ENCODE data around the gene MTR.

Gene MTR

DNA sequence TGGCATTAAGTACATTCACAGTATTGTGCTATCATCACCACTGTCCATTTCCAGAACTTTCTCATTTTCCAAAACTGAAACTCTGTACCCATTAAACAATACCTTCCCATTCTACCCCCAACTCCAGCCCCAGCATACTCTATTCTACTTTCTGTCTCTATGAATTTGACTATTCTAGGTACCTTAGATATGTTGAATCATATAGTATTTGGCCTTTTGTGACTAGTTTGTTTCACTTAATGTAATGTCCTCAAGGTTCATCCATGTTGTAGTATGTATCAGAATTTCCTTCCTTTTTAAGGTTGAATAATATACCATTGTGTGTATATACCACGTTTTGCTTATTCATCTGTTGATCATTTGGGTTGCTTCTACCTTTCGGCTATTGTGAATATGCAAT, 11.5 kb downstream of the MTR start:
- TF ChIP-seq, protein P1, sequence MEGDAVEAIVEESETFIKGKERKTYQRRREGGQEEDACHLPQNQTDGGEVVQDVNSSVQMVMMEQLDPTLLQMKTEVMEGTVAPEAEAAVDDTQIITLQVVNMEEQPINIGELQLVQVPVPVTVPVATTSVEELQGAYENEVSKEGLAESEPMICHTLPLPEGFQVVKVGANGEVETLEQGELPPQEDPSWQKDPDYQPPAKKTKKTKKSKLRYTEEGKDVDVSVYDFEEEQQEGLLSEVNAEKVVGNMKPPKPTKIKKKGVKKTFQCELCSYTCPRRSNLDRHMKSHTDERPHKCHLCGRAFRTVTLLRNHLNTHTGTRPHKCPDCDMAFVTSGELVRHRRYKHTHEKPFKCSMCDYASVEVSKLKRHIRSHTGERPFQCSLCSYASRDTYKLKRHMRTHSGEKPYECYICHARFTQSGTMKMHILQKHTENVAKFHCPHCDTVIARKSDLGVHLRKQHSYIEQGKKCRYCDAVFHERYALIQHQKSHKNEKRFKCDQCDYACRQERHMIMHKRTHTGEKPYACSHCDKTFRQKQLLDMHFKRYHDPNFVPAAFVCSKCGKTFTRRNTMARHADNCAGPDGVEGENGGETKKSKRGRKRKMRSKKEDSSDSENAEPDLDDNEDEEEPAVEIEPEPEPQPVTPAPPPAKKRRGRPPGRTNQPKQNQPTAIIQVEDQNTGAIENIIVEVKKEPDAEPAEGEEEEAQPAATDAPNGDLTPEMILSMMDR (IDR thresholded peaks at IDR 0.05; ENCODE audit: borderline replicate concordance, control extremely low read depth, extremely low read depth, insufficient read depth, missing control alignments) = no peak
- no peak for DNase-seq (ENCODE audit: low spot score)
- in situ Hi-C loops (cut with MboI; ENCODE audit: low sequenced_read_pairs, unreplicated experiment) = no loop called here

GRCh38 chr1:236808005-236808404, 12.9 kb downstream of the MTR start:
- DNase-seq (ENCODE audit: low spot score) = no peak
- in situ Hi-C loops (cut with MboI; ENCODE audit: low sequenced_read_pairs, unreplicated experiment) = no loop called here
- TF ChIP-seq, protein P1 (IDR thresholded peaks at IDR 0.05; ENCODE audit: borderline replicate concordance, control extremely low read depth, extremely low read depth, insufficient read depth, missing control alignments) = no peak

DNA sequence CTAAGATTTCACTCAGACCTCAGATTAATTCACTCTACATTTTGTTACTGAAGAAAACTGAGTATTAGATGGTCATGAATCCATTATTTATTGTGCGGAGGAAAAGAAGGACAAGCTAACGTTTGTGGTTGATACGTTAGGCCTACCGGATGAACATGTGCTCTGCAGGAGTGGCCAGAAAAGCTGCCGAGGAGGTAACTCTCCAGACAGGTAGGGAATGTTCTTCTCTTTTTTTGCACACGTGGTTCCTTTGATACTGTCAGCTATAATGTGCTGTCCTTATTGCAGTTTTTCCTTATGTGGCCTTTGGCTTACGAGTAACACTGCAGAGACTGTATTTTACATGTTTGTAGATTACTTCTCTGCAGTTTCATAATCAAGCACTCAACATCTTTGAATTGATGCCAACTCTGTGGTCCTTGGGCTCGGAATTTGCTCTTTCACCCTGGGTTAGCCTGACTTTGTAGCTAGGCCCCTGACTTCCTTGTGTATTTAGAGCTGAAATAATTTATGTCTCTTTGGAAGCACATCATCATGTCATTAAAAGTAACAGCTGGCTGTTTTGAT, 13.6 kb downstream of the MTR start:
- no peak for DNase-seq (ENCODE audit: low spot score)
- in situ Hi-C loops (cut with MboI; ENCODE audit: low sequenced_read_pairs, unreplicated experiment) = no loop called here

DNA sequence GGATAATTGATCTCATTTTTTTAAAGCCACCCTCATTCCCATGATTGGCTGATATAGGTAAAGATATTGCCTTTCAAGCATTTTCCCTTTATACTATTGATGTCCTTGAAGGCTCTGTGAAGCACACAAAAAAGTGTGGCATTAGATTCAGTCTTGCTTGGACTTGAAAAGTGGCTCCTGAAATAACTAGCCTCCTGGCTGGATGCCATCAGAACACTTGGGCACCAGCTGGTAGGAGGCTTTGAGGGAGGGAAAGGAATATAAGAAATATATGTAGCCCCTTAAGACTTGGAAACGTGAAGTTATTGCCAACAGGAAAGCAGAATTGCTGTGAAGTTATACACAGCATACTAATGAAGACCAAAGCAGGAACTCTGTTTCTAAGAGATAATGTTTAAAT, 14.1 kb downstream of the MTR start:
- TF ChIP-seq, protein P1 (IDR thresholded peaks at IDR 0.05; ENCODE audit: borderline replicate concordance, control extremely low read depth, extremely low read depth, insufficient read depth, missing control alignments) = no peak
- DNase-seq (ENCODE audit: low spot score) = no peak
- in situ Hi-C loops (cut with MboI; ENCODE audit: low sequenced_read_pairs, unreplicated experiment) = no loop called here

More for the DNA sequence above, 13.6 kb downstream of the MTR start:
- TF ChIP-seq, protein P1 (IDR thresholded peaks at IDR 0.05; ENCODE audit: borderline replicate concordance, control extremely low read depth, extremely low read depth, insufficient read depth, missing control alignments) = no peak

- in situ Hi-C loops (cut with MboI; ENCODE audit: low sequenced_read_pairs, unreplicated experiment) = no loop called here
- no peak for DNase-seq (ENCODE audit: low spot score)
- TF ChIP-seq, protein P1 (IDR thresholded peaks at IDR 0.05; ENCODE audit: borderline replicate concordance, control extremely low read depth, extremely low read depth, insufficient read depth, missing control alignments) = no peak
These were observed 14.9 kb downstream of the MTR start for GRCh38 chr1:236810018-236810417.

- DNase-seq (ENCODE audit: low spot score) = no peak
- in situ Hi-C loops (cut with MboI; ENCODE audit: low sequenced_read_pairs, unreplicated experiment) = no loop called here
- TF ChIP-seq, protein P1 (IDR thresholded peaks at IDR 0.05; ENCODE audit: borderline replicate concordance, control extremely low read depth, extremely low read depth, insufficient read depth, missing control alignments) = no peak
These were observed 17.4 kb downstream of the MTR start for GRCh38 chr1:236812334-236813030.
